Cardiac muscle cell (in vitro differentiated cells and primary cell): ENCODE measurements around the gene NUP160. TPM values are rescaled to one million over a fixed set of nuclear protein-coding genes. Genes with fewer than 3 reads are reported as not detected.
A peak's percentile ranks its signal among the peaks of the same experiment; 100 is the strongest.
"Not testable (repeated sequence)": the region's sequence is repeated elsewhere in the genome, so short reads cannot be mapped to it uniquely, and the experiment has no call there.

Experiments
- DNase-seq, 2 donors: peaks; one replicate each; pipeline versions ENCODE4 v3.0.0 to v3.0.0-alpha.2; 2010 to 2017; ENCODE audit warnings: low read depth in 1 of 2, low spot score in 1 of 2
- H3K27ac ChIP-seq: fragments of 200-600 bp; sonication (generic); 2 replicates; pipeline ENCODE4 v1.5.1; 2016
- H3K27me3 ChIP-seq: fragments of 200-600 bp; sonication (generic); 2 replicates; pipeline ENCODE4 v1.6.0; 2016; ENCODE audit warnings: control low read depth
- H3K36me3 ChIP-seq: fragments of 200-600 bp; sonication (generic); 2 replicates; pipeline ENCODE4 v1.5.1; 2016; ENCODE audit warnings: control low read depth
- H3K4me1 ChIP-seq: fragments of 200-600 bp; sonication (generic); 2 replicates; pipeline ENCODE4 v1.8.1; 2017; ENCODE audit warnings: low read depth, mild to moderate bottlenecking, mixed run types
- H3K4me3 ChIP-seq: fragments of 200-600 bp; sonication (generic); 2 replicates; pipeline ENCODE4 v1.5.1; 2016; ENCODE audit warnings: mild to moderate bottlenecking
- H3K9me3 ChIP-seq: fragments of 200-600 bp; sonication (generic); 2 replicates; pipeline ENCODE4 v1.5.1; 2017; ENCODE audit warnings: low read depth, mild to moderate bottlenecking, control low read depth
- CTCF ChIP-seq: IDR thresholded peaks from 2 replicates; pipeline ENCODE4 v1.5.1; 2012; ENCODE audit warnings: low read depth, mild to moderate bottlenecking, low read length
- polyA plus RNA-seq: library from polyadenylated mRNA; unstranded; fragments of >200 nt; fragmentation: Nextera tagmentation; extraction: Ambion mirVana; gene quantifications from 2 replicates; pipeline ENCODE4 v1.2.1, GENCODE V29; 2016
- total RNA-seq: library from RNA; depleted of rRNA; stranded (reverse); fragments of >200 nt; gene quantifications from 2 replicates; pipeline ENCODE4 v1.2.3, GENCODE V29; 2016

The NUP160 gene
- total RNA-seq (12.1 and 15.9 TPM in 2 replicates), polyA plus RNA-seq (25.9 and 26.7 TPM in 2 replicates)

- Histone ChIP-seq H3K27ac (peak within 1 kb of the TSS; percentile 97), H3K9me3 (no peaks in the 10 kb centered on the region), H3K4me1 (peaks cover 10% of the 10 kb centered on the region), H3K4me3 (peak within 1 kb of the TSS; percentile 88), H3K27me3 (no peaks in the 10 kb centered on the region), H3K36me3 (peaks cover 8% of the 10 kb centered on the region)
- peak; percentile 69 to 82 for DNase-seq
- no peak for TF ChIP-seq CTCF
Observed at GRCh38 chr11:47847892-47848699, at the start of gene NUP160. TSS of gene NUP160 (minus strand) at chr11:47848350. CDS start at chr11:47848318, 32 bp downstream.

GRCh38 chr11:47896199-47896598 is 48.0 kb upstream of the NUP160 start:
- TF ChIP-seq CTCF = no peak
- Histone ChIP-seq H3K27me3 (no peaks in the 10 kb centered on the region), H3K9me3 (no peaks in the 10 kb centered on the region), H3K27ac (no peak overlapping the region), H3K4me3 (no peak overlapping the region), H3K4me1 (no peaks in the 10 kb centered on the region), H3K36me3 (no peaks in the 10 kb centered on the region)
- no peak for DNase-seq

- H3K4me3 ChIP-seq = no peak overlapping the region
- H3K27me3 ChIP-seq = no peaks in the 10 kb centered on the region
- no peak overlapping the region for H3K27ac ChIP-seq
- TF ChIP-seq CTCF = no peak
- H3K4me1 ChIP-seq = no peaks in the 10 kb centered on the region
- no peak for DNase-seq
- H3K9me3 ChIP-seq = no peaks in the 10 kb centered on the region
- no peaks in the 10 kb centered on the region for H3K36me3 ChIP-seq
Observed at GRCh38 chr11:47895035-47895434, 46.9 kb upstream of the NUP160 start.

- not testable (repeated sequence) for H3K4me3 ChIP-seq, H3K27me3 ChIP-seq, H3K27ac ChIP-seq, H3K9me3 ChIP-seq, H3K4me1 ChIP-seq, H3K36me3 ChIP-seq, DNase-seq
Observed at GRCh38 chr11:47892546-47893276, 44.6 kb upstream of the NUP160 start.

GRCh38 chr11:47891886-47892285 is 43.7 kb upstream of the NUP160 start:
- H3K4me3 ChIP-seq = no peak overlapping the region
- H3K9me3 ChIP-seq = no peaks in the 10 kb centered on the region
- no peaks in the 10 kb centered on the region for H3K4me1 ChIP-seq
- no peaks in the 10 kb centered on the region for H3K36me3 ChIP-seq
- H3K27me3 ChIP-seq = no peaks in the 10 kb centered on the region
- no peak for DNase-seq
- no peak for TF ChIP-seq CTCF
- no peak overlapping the region for H3K27ac ChIP-seq
